ENCODE results near the gene EZH1.
"Not testable (repeated sequence)": the region's sequence is repeated elsewhere in the genome, so short reads cannot be mapped to it uniquely, and the experiment has no call there.

Gene EZH1

DNA sequence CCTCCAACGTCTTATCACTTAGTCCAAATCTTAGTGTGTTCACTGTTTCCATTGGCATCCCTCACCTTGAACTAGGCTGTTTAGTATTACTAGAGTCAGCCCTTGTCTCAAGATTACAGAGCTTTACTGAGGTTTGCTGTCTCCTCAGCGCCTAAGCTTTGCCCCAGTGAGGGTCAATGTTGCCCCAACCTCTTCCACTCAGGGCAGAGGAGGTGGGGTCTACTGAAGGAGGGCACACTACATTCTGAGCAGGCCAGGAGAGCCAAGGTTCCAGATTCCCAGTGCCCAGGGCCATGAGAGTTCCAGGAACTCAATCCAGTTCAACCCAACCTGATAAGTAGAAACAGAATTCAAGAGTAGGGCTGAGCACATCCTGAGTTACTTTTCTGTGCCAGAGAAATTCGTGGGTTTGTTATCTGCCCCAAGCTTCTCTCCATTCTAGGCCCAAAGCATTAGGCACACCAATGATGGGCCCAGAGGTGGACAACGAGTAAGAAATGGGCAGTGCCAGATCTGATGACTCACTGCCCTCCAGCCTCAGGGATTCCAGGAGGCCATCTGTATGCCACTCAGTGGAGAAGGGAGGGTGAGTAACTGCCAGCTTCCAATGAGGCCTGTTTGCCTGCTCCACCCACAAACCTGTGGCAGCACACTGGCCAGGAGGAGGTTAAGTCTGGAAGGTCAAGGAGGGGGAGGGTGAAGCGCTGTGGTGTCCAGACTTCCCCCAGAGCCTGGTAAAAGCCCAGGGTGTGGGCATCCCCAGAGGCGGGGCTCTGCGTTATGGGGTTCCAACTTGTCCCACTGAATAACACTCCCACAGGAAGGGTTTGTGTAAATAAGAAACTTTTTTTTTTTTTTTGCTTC lies 77.5 kb downstream of the EZH1 start:
- no peak for DNase-seq (ENCODE audit: low spot score in 2 of 2)
- Mint-ChIP-seq H3K27ac (peak overlapping the region; percentile 13), H3K27me3 (peaks cover 3% of the 10 kb centered on the region), H3K36me3 (peaks cover 5% of the 10 kb centered on the region), H3K4me1 (peaks cover 10% of the 10 kb centered on the region), H3K4me3 (no peak overlapping the region), H3K9me3 (no peaks in the 10 kb centered on the region)
- ATAC-seq (ENCODE audit: low read depth): no peak

- H3K36me3 Mint-ChIP-seq; H3K27ac Mint-ChIP-seq; H3K27me3 Mint-ChIP-seq; H3K4me3 Mint-ChIP-seq; H3K4me1 Mint-ChIP-seq; H3K9me3 Mint-ChIP-seq; ATAC-seq (ENCODE audit: low read depth); DNase-seq (ENCODE audit: low spot score in 2 of 2): not testable (repeated sequence)
Observed at GRCh38 chr17:42666126-42666525, 78.7 kb downstream of the EZH1 start.

- Mint-ChIP-seq H3K36me3 (peaks cover 5% of the 10 kb centered on the region), H3K27me3 (no peaks in the 10 kb centered on the region), H3K27ac (no peak overlapping the region), H3K4me1 (peaks cover 8% of the 10 kb centered on the region), H3K4me3 (no peak overlapping the region), H3K9me3 (no peaks in the 10 kb centered on the region)
- DNase-seq (ENCODE audit: low spot score in 2 of 2): no peak
- ATAC-seq (ENCODE audit: low read depth): no peak
Observed at GRCh38 chr17:42665581-42666001, 79.2 kb downstream of the EZH1 start.

DNA sequence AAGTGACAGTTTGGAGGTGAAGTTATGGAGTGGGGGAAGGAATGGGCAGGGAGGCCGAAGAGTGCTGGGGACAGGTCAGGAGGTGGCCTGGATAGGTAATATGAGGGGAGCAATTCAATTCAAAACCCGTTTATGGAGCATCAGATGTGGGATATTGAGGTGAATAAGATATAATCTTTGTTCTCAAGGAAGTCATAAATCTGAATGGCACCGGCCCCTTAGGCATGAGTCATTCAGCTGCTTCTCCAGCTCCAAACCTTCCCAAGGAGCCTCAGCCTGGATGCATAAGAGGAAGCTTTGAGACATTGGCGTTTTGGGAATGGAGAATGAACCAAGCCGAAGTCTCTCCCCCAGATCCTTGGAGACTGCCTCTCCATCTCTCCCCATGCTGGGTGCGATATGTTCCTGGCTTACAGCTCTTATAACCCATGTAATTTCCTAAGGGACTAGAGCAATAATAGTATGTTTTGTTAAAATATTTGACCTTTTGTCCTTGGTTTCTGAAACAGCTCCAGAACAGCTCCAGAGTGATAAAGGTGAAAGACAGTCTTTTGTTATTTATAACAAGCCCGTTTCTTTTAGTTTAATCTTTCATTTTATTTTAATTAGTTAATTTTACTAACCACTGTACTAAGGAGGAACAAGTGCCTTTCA lies 84.0 kb downstream of the EZH1 start:
- Mint-ChIP-seq H3K4me3 (no peak overlapping the region), H3K27ac (no peak overlapping the region), H3K27me3 (peaks cover 3% of the 10 kb centered on the region), H3K4me1 (peaks cover 19% of the 10 kb centered on the region), H3K9me3 (peaks cover 2% of the 10 kb centered on the region), H3K36me3 (peaks cover 4% of the 10 kb centered on the region)
- no peak for DNase-seq (ENCODE audit: low spot score in 2 of 2)
- ATAC-seq (ENCODE audit: low read depth): no peak

- ATAC-seq (ENCODE audit: low read depth); DNase-seq (ENCODE audit: low spot score in 2 of 2); H3K27ac Mint-ChIP-seq; H3K36me3 Mint-ChIP-seq; H3K9me3 Mint-ChIP-seq; H3K27me3 Mint-ChIP-seq: not testable (repeated sequence)
- H3K4me3 Mint-ChIP-seq: peak overlapping the region; percentile 90
- peaks cover 24% of the 10 kb centered on the region for H3K4me1 Mint-ChIP-seq
Observed at GRCh38 chr17:42659932-42660274, 84.9 kb downstream of the EZH1 start.

GRCh38 chr17:42659079-42659931 lies 85.5 kb downstream of the EZH1 start, which contains the start of gene TUBG2:
TSS of gene TUBG2 (plus strand) at chr17:42659284. CDS start at chr17:42659504, 220 bp downstream.
- ATAC-seq (ENCODE audit: low read depth) (peak; percentile 74), DNase-seq (ENCODE audit: low spot score in 2 of 2) (peak; percentile 51 to 57)
- peaks cover 2% of the 10 kb centered on the region for H3K9me3 Mint-ChIP-seq
- peak within 1 kb of the TSS; percentile 90 for H3K4me3 Mint-ChIP-seq
- no peaks in the 10 kb centered on the region for H3K36me3 Mint-ChIP-seq
- H3K27me3 Mint-ChIP-seq: peaks cover 6% of the 10 kb centered on the region
- H3K4me1 Mint-ChIP-seq: peaks cover 24% of the 10 kb centered on the region
- no peak within 1 kb of the TSS for H3K27ac Mint-ChIP-seq

- H3K27me3 Mint-ChIP-seq: peaks cover 8% of the 10 kb centered on the region
- H3K4me1 Mint-ChIP-seq: peaks cover 27% of the 10 kb centered on the region
- ATAC-seq (ENCODE audit: low read depth) (no peak), DNase-seq (ENCODE audit: low spot score in 2 of 2) (no peak)
- peak overlapping the region; percentile 70 for H3K4me3 Mint-ChIP-seq
- H3K27ac Mint-ChIP-seq: no peak overlapping the region
- H3K36me3 Mint-ChIP-seq: no peaks in the 10 kb centered on the region
- H3K9me3 Mint-ChIP-seq: peaks cover 2% of the 10 kb centered on the region
Observed at GRCh38 chr17:42657824-42658588, 86.8 kb downstream of the EZH1 start.

GRCh38 chr17:42655528-42655927 lies 89.3 kb downstream of the EZH1 start:
- H3K27ac Mint-ChIP-seq: no peak overlapping the region
- ATAC-seq (ENCODE audit: low read depth) (no peak), DNase-seq (ENCODE audit: low spot score in 2 of 2) (no peak)
- peaks cover 10% of the 10 kb centered on the region for H3K27me3 Mint-ChIP-seq
- H3K9me3 Mint-ChIP-seq: peaks cover 2% of the 10 kb centered on the region
- H3K4me1 Mint-ChIP-seq: peaks cover 27% of the 10 kb centered on the region
- peaks cover 1% of the 10 kb centered on the region for H3K36me3 Mint-ChIP-seq
- H3K4me3 Mint-ChIP-seq: no peak overlapping the region

GRCh38 chr17:42653179-42654124 lies 91.4 kb downstream of the EZH1 start:
- Mint-ChIP-seq H3K4me3 (no peak overlapping the region), H3K27me3 (peaks cover 11% of the 10 kb centered on the region), H3K9me3 (peaks cover 2% of the 10 kb centered on the region), H3K27ac (no peak overlapping the region), H3K36me3 (peaks cover 1% of the 10 kb centered on the region), H3K4me1 (peaks cover 18% of the 10 kb centered on the region)
- ATAC-seq (ENCODE audit: low read depth) (no peak), DNase-seq (ENCODE audit: low spot score in 2 of 2) (no peak)

DNA sequence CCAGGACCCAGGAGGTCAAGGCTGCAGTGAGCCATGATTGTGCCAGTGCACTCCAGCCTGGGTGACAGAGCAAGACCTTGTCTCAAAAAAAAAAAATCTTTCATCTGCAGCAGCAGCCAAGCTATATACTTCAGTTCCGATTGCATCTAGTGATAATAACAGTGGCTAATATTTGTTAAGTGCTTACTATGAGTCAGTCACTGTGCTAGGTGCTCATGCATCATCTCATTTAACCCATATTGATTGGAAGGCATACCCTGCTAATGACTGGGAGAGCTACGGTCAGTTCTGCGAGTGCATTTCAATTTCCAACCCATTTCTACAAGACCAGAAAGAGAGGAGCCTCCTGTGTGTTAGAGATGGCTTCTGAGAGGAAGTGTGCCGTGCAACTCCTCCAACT lies 93.4 kb downstream of the EZH1 start:
- Mint-ChIP-seq H3K27ac (no peak overlapping the region), H3K9me3 (no peaks in the 10 kb centered on the region), H3K4me1 (peaks cover 19% of the 10 kb centered on the region), H3K27me3 (peaks cover 11% of the 10 kb centered on the region), H3K36me3 (peaks cover 1% of the 10 kb centered on the region), H3K4me3 (no peak overlapping the region)
- DNase-seq (ENCODE audit: low spot score in 2 of 2) (no peak), ATAC-seq (ENCODE audit: low read depth) (no peak)
